Uterus (tissue), 4 donors: ENCODE results near the gene TMPRSS11D. TPM values are rescaled to one million over a fixed set of nuclear protein-coding genes. Genes with fewer than 3 reads are reported as not detected.

ENCODE experiments used
- DNase-seq, 2 donors: peaks; one replicate each; pipeline ENCODE4 v3.0.0-alpha.2; 2019 to 2020
- H3K27ac ChIP-seq, 2 donors: fragments of 200-600 bp; sonication (generic); 1 replicate in 1 of 2; 2 replicates in 1 of 2; pipeline ENCODE4 v1.5.1; 2016 to 2018
- H3K27me3 ChIP-seq, 2 donors: fragments of 200-600 bp; sonication (generic); one replicate each; pipeline ENCODE4 v1.5.1; 2018 to 2019; ENCODE audit warnings: control low read depth in 1 of 2
- H3K36me3 ChIP-seq, 2 donors: fragments of 200-600 bp; sonication (generic); one replicate each; pipeline ENCODE4 v1.5.1; 2019; ENCODE audit warnings: control low read depth in 1 of 2
- H3K4me1 ChIP-seq, 2 donors: fragments of 200-600 bp; sonication (generic); one replicate each; pipeline ENCODE4 v1.5.1; 2018 to 2019; ENCODE audit warnings: control low read depth in 1 of 2
- H3K4me3 ChIP-seq, 2 donors: fragments of 200-600 bp; sonication (generic); 1 replicate in 1 of 2; 2 replicates in 1 of 2; pipeline ENCODE4 v1.5.1; 2018 to 2019; ENCODE audit warnings: mild to moderate bottlenecking in 1 of 2
- H3K9me3 ChIP-seq, 2 donors: fragments of 200-600 bp; sonication (generic); one replicate each; pipeline ENCODE4 v1.5.1; 2019; ENCODE audit warnings: control low read depth in 1 of 2
- POLR2A ChIP-seq, 2 donors: fragments of 450-650 bp; IDR thresholded peaks; one replicate each; pipeline ENCODE4 v1.6.1; 2016; ENCODE audit warnings: antibody characterized with exemption in 2 of 2, mild to moderate bottlenecking in 1 of 2, moderate library complexity in 1 of 2
- intact Hi-C: fragments of 100-400 bp; cut with DNase I; formaldehyde crosslinking; loops from one replicate; pipeline ENCODE4 v1.15.1; 2023; ENCODE audit warnings: low total_unique reads
- total RNA-seq, 4 donors: library from RNA; depleted of rRNA in 3 of 4; stranded (reverse); fragments of >200 nt in 3 of 4; gene quantifications; one replicate each; pipeline versions ENCODE4 v1.1.0 to v1.2.4, GENCODE V29; 2014 to 2023
- TF ChIP-seq, protein P1 (sequence below), 4 experiments: fragments of 200-600 bp in 2 of 4; fragments of 450-650 bp in 2 of 4; sonication (generic) in 2 of 4; IDR thresholded peaks; one replicate each; pipeline ENCODE4 v1.5.1; 2016 to 2019; ENCODE audit warnings: antibody characterized with exemption in 4 of 4, mild to moderate bottlenecking in 2 of 4, moderate library complexity in 1 of 4
- donor health status: DM: yes; HTN: yes; CAD: no.

TMPRSS11D gene
- total RNA-seq, 4 donors from 2014 or later: not detected

DNA sequence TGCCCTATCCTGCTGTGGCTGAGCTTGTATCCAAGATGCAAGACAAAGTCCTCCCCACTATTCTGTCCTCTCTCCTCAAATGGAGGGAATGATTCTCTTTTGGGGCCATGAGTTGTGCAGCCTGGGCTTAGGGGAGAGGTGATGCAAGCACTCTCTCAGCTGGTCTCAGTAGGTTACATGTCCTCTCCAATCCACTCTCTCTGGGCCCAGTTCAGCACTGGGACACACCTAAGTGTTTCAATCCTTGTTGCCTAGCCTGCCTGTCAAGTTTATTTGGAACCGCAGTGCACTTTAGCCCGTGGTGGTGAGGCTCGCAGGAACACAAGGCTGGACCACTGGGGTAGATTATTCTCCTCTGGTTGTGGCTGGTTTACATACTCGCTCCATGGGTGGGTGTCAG lies 23.8 kb upstream of the TMPRSS11D start:
- intact Hi-C loops: no loop called here
- Histone ChIP-seq H3K4me3 (no peak overlapping the region), H3K27ac (no peak overlapping the region), H3K36me3 (no peaks in the 10 kb centered on the region), H3K9me3 (no peaks in the 10 kb centered on the region), H3K4me1 (no peaks in the 10 kb centered on the region), H3K27me3 (no peaks in the 10 kb centered on the region)
- TF ChIP-seq, protein P1, sequence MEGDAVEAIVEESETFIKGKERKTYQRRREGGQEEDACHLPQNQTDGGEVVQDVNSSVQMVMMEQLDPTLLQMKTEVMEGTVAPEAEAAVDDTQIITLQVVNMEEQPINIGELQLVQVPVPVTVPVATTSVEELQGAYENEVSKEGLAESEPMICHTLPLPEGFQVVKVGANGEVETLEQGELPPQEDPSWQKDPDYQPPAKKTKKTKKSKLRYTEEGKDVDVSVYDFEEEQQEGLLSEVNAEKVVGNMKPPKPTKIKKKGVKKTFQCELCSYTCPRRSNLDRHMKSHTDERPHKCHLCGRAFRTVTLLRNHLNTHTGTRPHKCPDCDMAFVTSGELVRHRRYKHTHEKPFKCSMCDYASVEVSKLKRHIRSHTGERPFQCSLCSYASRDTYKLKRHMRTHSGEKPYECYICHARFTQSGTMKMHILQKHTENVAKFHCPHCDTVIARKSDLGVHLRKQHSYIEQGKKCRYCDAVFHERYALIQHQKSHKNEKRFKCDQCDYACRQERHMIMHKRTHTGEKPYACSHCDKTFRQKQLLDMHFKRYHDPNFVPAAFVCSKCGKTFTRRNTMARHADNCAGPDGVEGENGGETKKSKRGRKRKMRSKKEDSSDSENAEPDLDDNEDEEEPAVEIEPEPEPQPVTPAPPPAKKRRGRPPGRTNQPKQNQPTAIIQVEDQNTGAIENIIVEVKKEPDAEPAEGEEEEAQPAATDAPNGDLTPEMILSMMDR (IDR thresholded peaks at IDR 0.05): no peak
- TF ChIP-seq POLR2A (IDR thresholded peaks at IDR 0.05): no peak
- no peak for DNase-seq

DNA sequence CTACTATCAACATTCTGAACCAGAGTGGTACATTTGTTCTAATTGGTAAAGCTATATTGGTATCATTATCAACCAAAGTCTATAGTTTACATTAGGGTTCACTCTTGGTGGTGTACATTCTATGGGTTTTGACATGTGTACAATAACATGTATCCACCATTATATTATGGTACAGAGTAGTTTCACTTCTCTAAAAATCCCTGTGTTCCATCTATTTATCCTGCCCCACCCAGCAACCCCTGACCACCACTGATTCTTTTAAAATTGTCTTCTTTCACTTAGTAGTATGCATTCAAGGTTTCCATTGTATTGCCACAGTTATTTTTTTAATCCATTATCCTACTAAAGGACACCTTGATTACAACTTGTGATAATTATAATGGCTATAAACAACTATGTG lies 15.3 kb upstream of the TMPRSS11D start:
- H3K9me3 ChIP-seq: no peaks in the 10 kb centered on the region
- DNase-seq: no peak
- intact Hi-C loops: no loop called here
- no peak overlapping the region for H3K4me3 ChIP-seq
- TF ChIP-seq POLR2A (IDR thresholded peaks at IDR 0.05): no peak
- TF ChIP-seq, protein P1 (IDR thresholded peaks at IDR 0.05): no peak
- H3K27ac ChIP-seq: no peak overlapping the region
- no peaks in the 10 kb centered on the region for H3K36me3 ChIP-seq
- no peaks in the 10 kb centered on the region for H3K4me1 ChIP-seq
- H3K27me3 ChIP-seq: no peaks in the 10 kb centered on the region

DNA sequence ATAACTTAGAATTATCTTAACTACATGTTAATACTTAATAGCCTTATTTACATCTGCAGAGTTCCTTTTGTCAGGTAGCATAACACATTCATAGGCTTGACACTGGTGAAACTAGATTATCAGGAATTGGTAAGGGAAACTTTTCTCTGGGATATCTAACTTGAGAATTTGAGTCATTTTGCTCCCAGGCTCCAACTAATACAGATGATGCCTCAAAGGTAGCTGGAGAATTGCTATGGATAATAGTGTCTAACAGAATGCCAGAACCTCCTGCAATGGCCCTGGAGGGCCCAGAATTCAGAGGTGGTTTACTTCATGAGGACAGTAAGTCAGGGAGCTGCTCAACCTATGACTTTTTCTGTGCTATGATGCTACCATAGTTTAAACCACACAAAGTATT lies 13.9 kb upstream of the TMPRSS11D start:
- no peaks in the 10 kb centered on the region for H3K4me1 ChIP-seq
- intact Hi-C loops: no loop called here
- H3K27me3 ChIP-seq: no peaks in the 10 kb centered on the region
- no peak for TF ChIP-seq POLR2A (IDR thresholded peaks at IDR 0.05)
- TF ChIP-seq, protein P1 (IDR thresholded peaks at IDR 0.05): no peak
- no peak overlapping the region for H3K4me3 ChIP-seq
- no peak overlapping the region for H3K27ac ChIP-seq
- H3K36me3 ChIP-seq: no peaks in the 10 kb centered on the region
- no peaks in the 10 kb centered on the region for H3K9me3 ChIP-seq
- no peak for DNase-seq

DNA sequence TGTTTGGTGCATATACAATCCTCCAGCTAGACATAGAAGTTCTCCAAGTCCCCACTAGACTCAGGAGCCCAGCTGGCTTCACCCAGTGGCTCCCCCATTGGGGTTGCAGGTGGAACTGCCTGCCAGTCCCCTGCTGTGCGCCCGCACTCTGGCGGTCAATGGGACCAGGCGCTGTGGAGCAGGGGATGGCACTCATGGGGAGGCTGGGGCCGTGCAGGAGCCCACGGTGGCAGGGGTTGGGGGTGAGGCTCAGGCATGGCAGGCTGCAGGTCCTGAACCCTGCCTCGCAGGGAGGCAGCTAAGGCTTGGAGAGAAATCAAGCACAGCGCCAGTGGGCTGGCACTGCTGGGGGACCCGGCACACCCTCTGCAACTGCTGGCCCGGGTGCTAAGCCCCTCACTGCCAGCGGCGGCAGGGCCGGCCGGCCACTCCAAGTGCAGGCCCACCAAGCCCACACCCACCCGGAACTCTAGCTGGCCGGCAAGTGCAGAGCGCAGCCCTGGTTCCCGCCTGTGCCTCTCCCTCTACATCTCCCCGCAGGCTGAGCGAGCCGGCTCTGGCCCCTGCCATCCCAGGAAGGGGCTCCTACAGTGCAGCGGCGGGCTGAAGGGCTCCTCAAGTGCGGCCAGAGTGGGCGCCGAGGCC lies 12.7 kb upstream of the TMPRSS11D start:
- H3K27me3 ChIP-seq: no peaks in the 10 kb centered on the region
- no peaks in the 10 kb centered on the region for H3K4me1 ChIP-seq
- H3K9me3 ChIP-seq: no peaks in the 10 kb centered on the region
- no peaks in the 10 kb centered on the region for H3K36me3 ChIP-seq
- intact Hi-C loops: no loop called here
- H3K27ac ChIP-seq: no peak overlapping the region
- H3K4me3 ChIP-seq: no peak overlapping the region
- DNase-seq: no peak
- TF ChIP-seq POLR2A (IDR thresholded peaks at IDR 0.05): no peak
- TF ChIP-seq, protein P1 (IDR thresholded peaks at IDR 0.05): no peak

DNA sequence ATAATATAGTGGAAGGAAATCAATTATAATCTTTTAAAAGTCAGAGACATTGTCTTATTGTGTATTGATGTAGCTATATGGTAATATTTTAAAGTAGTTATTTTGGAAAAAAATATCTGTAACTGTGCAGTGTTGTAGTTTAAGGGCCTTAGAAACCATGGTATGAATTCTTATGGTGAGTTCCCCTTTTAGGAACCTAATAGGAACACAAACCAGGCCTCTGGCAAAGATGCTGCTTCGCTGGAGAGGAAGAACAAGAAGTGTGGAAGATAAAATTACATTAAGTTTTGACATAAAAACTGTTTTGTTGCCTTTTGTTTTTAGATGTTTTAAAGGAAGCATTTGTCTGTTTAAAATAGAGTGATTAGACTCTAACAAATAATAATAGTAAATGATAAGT lies 10.9 kb upstream of the TMPRSS11D start:
- intact Hi-C loops: no loop called here
- TF ChIP-seq POLR2A (IDR thresholded peaks at IDR 0.05): no peak
- TF ChIP-seq, protein P1 (IDR thresholded peaks at IDR 0.05): no peak
- no peaks in the 10 kb centered on the region for H3K4me1 ChIP-seq
- H3K27ac ChIP-seq: no peak overlapping the region
- no peak overlapping the region for H3K4me3 ChIP-seq
- no peaks in the 10 kb centered on the region for H3K27me3 ChIP-seq
- no peaks in the 10 kb centered on the region for H3K9me3 ChIP-seq
- H3K36me3 ChIP-seq: no peaks in the 10 kb centered on the region
- DNase-seq: no peak
